Measurements from ENCODE around the gene PEX10. TPM values are rescaled to one million over a fixed set of nuclear protein-coding genes. Genes with fewer than 3 reads are reported as not detected.

PEX10 gene
- total RNA-seq, 4 donors from 2014 or later, result 19.2 to 25.7 (median 22.6) TPM

- Histone ChIP-seq H3K9me3 (no peaks in the 10 kb centered on the region), H3K4me1 (peaks cover 4 to 5% of the 10 kb centered on the region in 2 donors), H3K27me3 (peaks cover 43 to 76% (median 57%) of the 10 kb centered on the region in 3 donors), H3K4me3 (no peak overlapping the region), H3K27ac (no peak overlapping the region), H3K36me3 (no peaks in the 10 kb centered on the region)
- ATAC-seq (no peak), DNase-seq (no peak)
- in situ Hi-C loops (cut with MboI; ENCODE audit: low sequenced_read_pairs in 4 of 4), result loop anchor here (10.0 to 25.0 kb wide), 2 partner anchors 126 to 368 kb away; no protein-coding TSS in a partner anchor
- no peak for TF ChIP-seq POLR2A (IDR thresholded peaks at IDR 0.05)
- TF ChIP-seq CTCF (IDR thresholded peaks at IDR 0.05 in 4 of 5, conservative IDR thresholded peaks at IDR 0.05 in 1 of 5), result no peak
- intact Hi-C loops (cut with DNase I; ENCODE audit: low total_unique reads), result no loop called here
Observed at GRCh38 chr1:2418791-2419320, 6.5 kb upstream of the PEX10 start.

GRCh38 chr1:2417833-2418225 lies 5.5 kb upstream of the PEX10 start:
- Histone ChIP-seq H3K4me3 (no peak overlapping the region), H3K27me3 (peaks cover 43 to 67% (median 57%) of the 10 kb centered on the region in 3 donors), H3K4me1 (peaks cover 13 to 14% of the 10 kb centered on the region in 2 donors), H3K36me3 (no peaks in the 10 kb centered on the region), H3K9me3 (no peaks in the 10 kb centered on the region), H3K27ac (no peak overlapping the region)
- in situ Hi-C loops (cut with MboI; ENCODE audit: low sequenced_read_pairs in 4 of 4), result loop anchor here (10.0 to 25.0 kb wide), 2 partner anchors 127 to 369 kb away; no protein-coding TSS in a partner anchor
- no peak for TF ChIP-seq CTCF (IDR thresholded peaks at IDR 0.05 in 4 of 5, conservative IDR thresholded peaks at IDR 0.05 in 1 of 5)
- no peak for TF ChIP-seq POLR2A (IDR thresholded peaks at IDR 0.05)
- intact Hi-C loops (cut with DNase I; ENCODE audit: low total_unique reads), result no loop called here
- ATAC-seq (no peak), DNase-seq (no peak)

- Histone ChIP-seq H3K4me3 (no peak overlapping the region), H3K36me3 (no peaks in the 10 kb centered on the region), H3K27ac (no peak overlapping the region), H3K4me1 (peaks cover 13 to 14% of the 10 kb centered on the region in 2 donors), H3K27me3 (peaks cover 41 to 61% (median 57%) of the 10 kb centered on the region in 3 donors), H3K9me3 (no peaks in the 10 kb centered on the region)
- ATAC-seq, result no peak
- intact Hi-C loops (cut with DNase I; ENCODE audit: low total_unique reads), result no loop called here
- in situ Hi-C loops (cut with MboI; ENCODE audit: low sequenced_read_pairs in 4 of 4), result loop anchor here (10.0 to 25.0 kb wide), 2 partner anchors 128 to 370 kb away; no protein-coding TSS in a partner anchor
- no peak for DNase-seq
- no peak for TF ChIP-seq POLR2A (IDR thresholded peaks at IDR 0.05)
- TF ChIP-seq CTCF (IDR thresholded peaks at IDR 0.05 in 4 of 5, conservative IDR thresholded peaks at IDR 0.05 in 1 of 5), result no peak
Observed at GRCh38 chr1:2417083-2417832, 4.9 kb upstream of the PEX10 start.

- no peak for ATAC-seq
- TF ChIP-seq CTCF (IDR thresholded peaks at IDR 0.05 in 4 of 5, conservative IDR thresholded peaks at IDR 0.05 in 1 of 5) (no peak), POLR2A (IDR thresholded peaks at IDR 0.05) (no peak)
- H3K9me3 ChIP-seq, result no peaks in the 10 kb centered on the region
- no peak overlapping the region for H3K27ac ChIP-seq
- no peaks in the 10 kb centered on the region for H3K36me3 ChIP-seq
- no peak for DNase-seq
- peaks cover 19 to 20% of the 10 kb centered on the region in 2 donors for H3K4me1 ChIP-seq
- intact Hi-C loops (cut with DNase I; ENCODE audit: low total_unique reads), result no loop called here
- no peak overlapping the region for H3K4me3 ChIP-seq
- in situ Hi-C loops (cut with MboI; ENCODE audit: low sequenced_read_pairs in 4 of 4), result loop anchor here (10.0 to 25.0 kb wide), 2 partner anchors 128 to 371 kb away; no protein-coding TSS in a partner anchor
- H3K27me3 ChIP-seq, result peaks cover 39 to 57% (median 56%) of the 10 kb centered on the region in 3 donors
Observed at GRCh38 chr1:2416403-2416802, 4.0 kb upstream of the PEX10 start.

All from gastrocnemius medialis (tissue), 4 donors.